ENCODE measurements around the gene ZMYND10.

ZMYND10 gene

GRCh38 chr3:50303013-50303815 lies 42.3 kb downstream of the ZMYND10 start, which contains the start of gene HYAL1:
Gene HYAL1, minus strand, starts transcription at chr3:50303574. Its CDS starts 618 bp downstream, at chr3:50302956.
- DNase-seq (ENCODE audit: low read depth): no peak

GRCh38 chr3:50302095-50303012 lies 43.2 kb downstream of the ZMYND10 start:
- no peak for DNase-seq (ENCODE audit: low read depth)

- no peak for DNase-seq (ENCODE audit: low read depth)
Measured at GRCh38 chr3:50300681-50301254, 44.8 kb downstream of the ZMYND10 start.

- DNase-seq (ENCODE audit: low read depth): no peak
Measured at GRCh38 chr3:50299929-50300680, 45.4 kb downstream of the ZMYND10 start.

GRCh38 chr3:50299638-50299928 lies 45.9 kb downstream of the ZMYND10 start:
- no peak for DNase-seq (ENCODE audit: low read depth)

GRCh38 chr3:50298836-50299637 lies 46.5 kb downstream of the ZMYND10 start, which contains the start of the genes HYAL3 and NAA80:
Gene HYAL3, minus strand, starts transcription at chr3:50299405. Its CDS starts 3,803 bp downstream, at chr3:50295602.
Gene NAA80, minus strand, starts transcription at chr3:50299405. Its CDS starts 1,942 bp downstream, at chr3:50297463.
- peak; percentile 98 for DNase-seq (ENCODE audit: low read depth)

GRCh38 chr3:50297896-50298725 lies 47.4 kb downstream of the ZMYND10 start:
- DNase-seq (ENCODE audit: low read depth): no peak

- no peak for DNase-seq (ENCODE audit: low read depth)
Measured at GRCh38 chr3:50297384-50297775, 48.2 kb downstream of the ZMYND10 start.

GRCh38 chr3:50296721-50297383 lies 48.7 kb downstream of the ZMYND10 start:
- DNase-seq (ENCODE audit: low read depth): no peak

GRCh38 chr3:50295553-50296431 lies 49.7 kb downstream of the ZMYND10 start:
- no peak for DNase-seq (ENCODE audit: low read depth)

- DNase-seq (ENCODE audit: low read depth): no peak
Measured at GRCh38 chr3:50294492-50295403, 50.8 kb downstream of the ZMYND10 start.

GRCh38 chr3:50294089-50294488 lies 51.4 kb downstream of the ZMYND10 start:
- DNase-seq (ENCODE audit: low read depth): no peak

- no peak for DNase-seq (ENCODE audit: low read depth)
Measured at GRCh38 chr3:50293079-50293801, 52.3 kb downstream of the ZMYND10 start.

GRCh38 chr3:50292159-50293078 lies 53.1 kb downstream of the ZMYND10 start, which contains the start of gene IFRD2:
Gene IFRD2, minus strand, starts transcription at chr3:50292429. Its CDS starts 155 bp downstream, at chr3:50292274.
- DNase-seq (ENCODE audit: low read depth): peak; percentile 92
